HG02981 (cell line): ENCODE results near the gene XPO1.
A peak's percentile ranks its signal among the peaks of the same experiment; 100 is the strongest.
"Not testable (repeated sequence)": the region's sequence is repeated elsewhere in the genome, so short reads cannot be mapped to it uniquely, and the experiment has no call there.

Source experiments
- ATAC-seq: cut with Tn5 transposase; IDR thresholded peaks from one replicate; pipeline ENCODE4 v1.9.1; 2021; ENCODE audit warnings: mild to moderate bottlenecking, moderate library complexity; ENCODE audit not compliant: unreplicated experiment

Gene XPO1, protein sequence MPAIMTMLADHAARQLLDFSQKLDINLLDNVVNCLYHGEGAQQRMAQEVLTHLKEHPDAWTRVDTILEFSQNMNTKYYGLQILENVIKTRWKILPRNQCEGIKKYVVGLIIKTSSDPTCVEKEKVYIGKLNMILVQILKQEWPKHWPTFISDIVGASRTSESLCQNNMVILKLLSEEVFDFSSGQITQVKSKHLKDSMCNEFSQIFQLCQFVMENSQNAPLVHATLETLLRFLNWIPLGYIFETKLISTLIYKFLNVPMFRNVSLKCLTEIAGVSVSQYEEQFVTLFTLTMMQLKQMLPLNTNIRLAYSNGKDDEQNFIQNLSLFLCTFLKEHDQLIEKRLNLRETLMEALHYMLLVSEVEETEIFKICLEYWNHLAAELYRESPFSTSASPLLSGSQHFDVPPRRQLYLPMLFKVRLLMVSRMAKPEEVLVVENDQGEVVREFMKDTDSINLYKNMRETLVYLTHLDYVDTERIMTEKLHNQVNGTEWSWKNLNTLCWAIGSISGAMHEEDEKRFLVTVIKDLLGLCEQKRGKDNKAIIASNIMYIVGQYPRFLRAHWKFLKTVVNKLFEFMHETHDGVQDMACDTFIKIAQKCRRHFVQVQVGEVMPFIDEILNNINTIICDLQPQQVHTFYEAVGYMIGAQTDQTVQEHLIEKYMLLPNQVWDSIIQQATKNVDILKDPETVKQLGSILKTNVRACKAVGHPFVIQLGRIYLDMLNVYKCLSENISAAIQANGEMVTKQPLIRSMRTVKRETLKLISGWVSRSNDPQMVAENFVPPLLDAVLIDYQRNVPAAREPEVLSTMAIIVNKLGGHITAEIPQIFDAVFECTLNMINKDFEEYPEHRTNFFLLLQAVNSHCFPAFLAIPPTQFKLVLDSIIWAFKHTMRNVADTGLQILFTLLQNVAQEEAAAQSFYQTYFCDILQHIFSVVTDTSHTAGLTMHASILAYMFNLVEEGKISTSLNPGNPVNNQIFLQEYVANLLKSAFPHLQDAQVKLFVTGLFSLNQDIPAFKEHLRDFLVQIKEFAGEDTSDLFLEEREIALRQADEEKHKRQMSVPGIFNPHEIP (N-terminal part only)

DNA sequence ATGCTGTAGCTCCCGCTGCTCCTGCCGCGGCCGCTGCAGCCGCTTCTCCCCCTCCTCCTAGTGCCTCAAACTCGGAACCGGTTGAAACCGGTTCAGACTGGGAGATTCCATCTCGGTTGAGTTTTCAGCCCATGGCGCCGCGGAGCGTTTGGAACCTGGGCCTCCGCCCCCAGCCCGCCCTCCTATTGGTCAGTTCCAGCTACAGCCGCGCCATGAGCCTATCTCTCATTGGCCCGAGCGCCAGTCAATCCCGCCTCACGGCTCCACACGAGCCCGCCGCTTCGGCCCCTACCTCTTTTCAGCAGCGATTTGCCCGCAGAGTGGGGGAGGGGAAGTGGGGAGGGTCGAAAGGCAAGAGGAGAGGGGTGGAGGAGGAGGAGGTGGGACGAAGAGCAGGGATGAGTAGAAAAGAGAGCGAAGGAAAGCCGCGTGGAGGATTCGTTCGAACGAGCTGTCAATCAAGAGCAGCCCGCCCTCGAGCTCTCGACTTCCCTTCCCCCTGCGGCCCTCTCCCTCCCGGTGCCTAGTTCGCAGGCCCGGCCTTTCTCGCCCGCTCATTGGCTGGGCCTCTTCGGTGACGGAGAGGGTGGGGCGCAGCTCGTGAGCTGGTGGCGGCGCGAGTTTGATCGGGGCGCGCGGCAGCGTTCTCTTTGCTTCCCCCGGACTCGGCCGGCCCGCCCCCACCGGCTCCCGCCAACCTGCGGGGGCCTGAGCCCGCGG is at the start of gene XPO1:
Gene XPO1, minus strand, starts transcription at position 157 of the 720 bp plus-strand sequence. CDS start 4,459 bp downstream, outside the sequence.
- peak; percentile 77 for ATAC-seq

DNA sequence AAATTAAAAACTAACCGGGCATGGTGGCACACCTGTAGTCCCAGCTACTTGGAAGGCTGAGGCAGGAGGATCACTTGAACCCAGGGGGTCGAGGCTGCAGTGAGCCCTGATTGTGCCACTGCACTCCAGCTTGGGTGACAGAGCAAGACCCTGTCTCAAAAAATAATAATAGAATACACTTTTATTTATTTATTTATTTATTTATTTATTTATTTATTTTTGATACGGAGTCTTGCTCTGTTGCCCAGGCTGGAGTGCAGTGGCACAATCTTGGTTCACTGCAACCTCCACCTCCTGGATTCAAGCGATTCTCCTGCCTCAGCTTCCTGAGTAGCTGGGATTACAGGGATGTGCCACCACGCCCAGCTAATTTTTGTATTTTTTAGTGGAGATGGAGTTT is 48.8 kb upstream of the XPO1 start:
- ATAC-seq: not testable (repeated sequence)

DNA sequence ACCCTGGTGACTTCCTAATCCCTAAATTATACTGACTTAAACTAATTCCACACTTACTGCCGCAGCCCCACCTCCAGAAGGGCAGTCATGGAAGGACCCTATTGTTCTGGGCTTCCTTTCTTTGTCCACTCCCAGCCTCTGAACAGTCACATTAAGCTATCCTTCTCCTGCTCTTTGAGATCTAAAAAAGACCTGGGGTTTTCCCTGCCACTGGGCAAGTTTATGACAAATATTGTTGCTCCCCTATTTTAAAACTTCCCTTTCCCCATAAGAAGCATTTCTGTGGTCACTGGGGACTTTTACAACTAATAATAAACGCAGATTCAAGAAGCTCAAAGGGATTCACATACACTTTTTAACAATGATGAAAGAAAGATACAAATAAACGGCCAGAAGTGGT is 47.2 kb upstream of the XPO1 start:
- no peak for ATAC-seq

DNA sequence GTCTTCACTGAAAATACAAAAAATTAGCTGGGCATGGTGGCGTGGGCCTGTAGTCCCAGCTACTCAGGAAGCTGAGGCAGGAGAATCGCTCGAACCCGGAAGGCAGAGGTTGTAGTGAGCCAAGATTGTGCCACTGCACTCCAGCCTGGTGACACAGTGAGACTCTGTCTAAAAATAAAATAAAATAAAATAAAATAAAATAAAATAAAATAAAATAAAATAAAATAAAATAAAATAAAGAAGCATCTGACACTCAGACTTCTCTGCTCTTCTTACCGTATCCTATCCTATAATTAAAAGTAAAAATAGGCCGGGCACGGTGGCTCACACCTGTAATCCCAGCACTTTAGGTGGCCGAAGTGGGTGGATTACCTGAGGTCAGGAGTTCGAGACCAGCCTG is 46.2 kb upstream of the XPO1 start:
- not testable (repeated sequence) for ATAC-seq

DNA sequence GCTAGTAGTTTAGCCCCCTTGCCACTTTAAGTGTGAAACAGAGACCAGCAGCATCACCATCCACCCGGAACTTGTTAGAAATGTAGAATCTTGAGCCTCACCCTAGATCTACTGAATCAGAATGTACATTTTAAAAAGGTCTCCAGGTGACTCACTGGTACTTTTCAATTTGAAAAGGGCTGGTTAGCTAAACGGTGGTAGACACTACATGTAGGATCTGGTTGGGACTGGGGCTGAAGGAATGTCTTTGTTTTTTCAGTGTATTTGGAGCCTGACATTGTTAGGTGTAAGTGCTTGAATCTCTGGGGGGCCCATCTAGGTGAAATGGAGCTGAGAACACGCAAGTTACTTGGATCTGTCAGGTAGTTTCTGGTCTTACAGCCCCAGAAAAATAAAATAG is 44.0 kb upstream of the XPO1 start:
- ATAC-seq: no peak

DNA sequence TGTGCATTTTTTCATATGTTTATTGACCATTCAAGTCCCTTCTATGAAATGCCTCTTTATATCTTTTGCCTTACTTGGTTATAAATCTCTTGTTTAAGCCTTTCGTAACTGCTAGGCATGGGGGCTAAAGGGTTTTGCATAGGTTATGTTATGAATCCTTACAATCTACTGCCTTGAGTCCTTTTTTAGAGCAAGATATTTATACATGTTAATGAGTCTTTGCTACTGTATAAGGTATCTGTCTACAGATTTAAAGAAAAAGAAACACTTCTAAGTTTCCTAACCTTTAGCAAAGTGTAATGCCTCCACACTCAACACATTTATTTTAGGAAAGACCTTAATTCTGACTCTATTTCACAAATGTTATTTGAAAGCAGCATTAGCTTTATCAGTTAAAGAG is 43.6 kb upstream of the XPO1 start:
- ATAC-seq: no peak

DNA sequence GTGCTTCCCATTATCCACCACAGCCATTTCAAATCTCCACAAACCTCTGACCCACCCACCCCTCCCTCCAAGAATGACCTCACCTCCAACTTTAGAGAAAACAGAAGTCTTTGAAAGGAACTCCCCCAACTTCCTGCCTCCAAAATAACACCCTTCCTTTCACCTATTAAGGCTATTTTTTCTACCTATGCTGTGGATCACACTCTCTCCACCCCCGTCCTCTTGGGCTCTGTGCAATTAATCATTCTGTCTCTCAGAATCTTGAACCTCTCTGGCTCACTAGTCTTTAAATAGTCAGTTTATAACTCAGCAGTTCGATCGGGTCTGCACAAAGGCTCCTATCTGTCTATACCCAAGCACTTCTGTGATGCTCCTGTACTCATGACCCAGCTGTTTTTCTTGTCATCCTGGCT is 37.3 kb upstream of the XPO1 start:
- ATAC-seq: no peak

DNA sequence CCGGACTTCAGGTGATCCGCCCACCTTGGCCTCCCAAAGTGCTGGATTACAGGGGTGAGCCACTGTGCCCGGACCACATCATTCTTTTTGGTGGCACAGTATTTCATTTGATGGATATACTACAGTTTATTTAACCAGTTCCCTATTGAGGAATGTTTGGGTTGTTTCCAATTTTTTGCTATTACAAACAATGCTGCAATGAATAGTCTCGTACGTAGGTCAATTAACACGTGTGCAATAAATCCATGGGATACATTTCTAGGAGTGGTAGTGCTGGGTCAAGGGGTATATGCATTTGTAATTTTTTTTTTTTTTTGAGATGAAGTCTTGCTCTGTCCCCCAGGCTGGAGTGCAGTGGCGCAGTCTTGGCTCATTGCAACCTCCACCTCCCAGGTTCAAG is 28.4 kb upstream of the XPO1 start:
- ATAC-seq: no peak

DNA sequence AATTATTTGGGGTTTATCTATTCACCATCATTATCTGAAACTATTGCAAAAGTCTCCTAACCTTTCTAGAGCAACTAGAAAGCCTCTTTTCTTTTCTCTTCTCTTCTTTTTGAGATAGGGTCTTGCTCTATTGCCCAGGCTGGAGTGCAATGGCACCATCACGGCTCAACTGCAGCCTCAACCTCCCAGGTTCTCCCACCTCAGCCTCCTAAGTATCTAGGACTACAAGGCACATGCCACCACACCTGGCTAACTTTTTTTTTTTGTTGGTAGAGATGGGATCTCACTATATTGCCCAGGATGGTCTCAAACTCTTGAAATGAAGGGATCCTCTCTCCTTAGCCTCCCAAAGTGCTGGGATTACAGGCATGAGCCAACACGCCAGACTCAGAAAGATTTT is 24.5 kb upstream of the XPO1 start:
- ATAC-seq: no peak

DNA sequence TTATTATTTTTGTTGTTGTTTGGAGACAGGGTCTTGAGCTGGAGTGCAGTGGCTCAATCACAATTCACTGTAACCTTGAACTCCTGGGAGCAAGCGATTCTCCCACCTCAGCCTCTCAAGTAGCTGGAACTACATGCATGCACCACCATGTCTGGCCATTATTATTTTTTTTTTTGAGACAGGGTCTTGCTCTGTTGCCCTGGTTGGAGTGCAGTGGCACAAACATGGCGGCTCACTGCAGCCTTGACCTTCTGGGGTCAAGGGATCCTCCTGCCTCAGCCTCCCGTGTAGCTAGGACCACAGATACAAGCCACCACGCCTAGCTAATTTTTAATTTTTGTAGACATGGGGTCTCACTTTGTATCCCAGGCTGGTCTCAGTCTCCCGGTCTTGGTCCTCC is 20.0 kb upstream of the XPO1 start:
- no peak for ATAC-seq

DNA sequence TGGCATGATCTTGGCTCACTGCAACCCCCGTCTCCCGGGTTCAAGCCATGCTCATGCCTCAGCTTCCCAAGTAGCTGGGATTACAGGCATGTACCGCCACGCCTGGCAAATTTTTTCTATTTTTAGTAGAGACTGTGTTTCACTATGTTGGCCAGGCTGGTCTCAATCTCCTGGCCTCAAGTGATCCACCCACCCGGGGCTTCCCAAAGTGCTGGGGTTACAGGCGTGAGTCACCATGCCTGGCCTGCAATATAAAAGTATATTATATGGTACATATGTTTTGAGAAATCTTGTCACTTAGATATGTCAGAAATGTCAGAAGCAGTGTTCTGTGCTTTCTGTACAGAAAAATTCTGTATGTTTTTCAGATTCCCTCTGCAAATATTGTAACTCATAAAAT is 19.2 kb upstream of the XPO1 start:
- ATAC-seq: no peak

DNA sequence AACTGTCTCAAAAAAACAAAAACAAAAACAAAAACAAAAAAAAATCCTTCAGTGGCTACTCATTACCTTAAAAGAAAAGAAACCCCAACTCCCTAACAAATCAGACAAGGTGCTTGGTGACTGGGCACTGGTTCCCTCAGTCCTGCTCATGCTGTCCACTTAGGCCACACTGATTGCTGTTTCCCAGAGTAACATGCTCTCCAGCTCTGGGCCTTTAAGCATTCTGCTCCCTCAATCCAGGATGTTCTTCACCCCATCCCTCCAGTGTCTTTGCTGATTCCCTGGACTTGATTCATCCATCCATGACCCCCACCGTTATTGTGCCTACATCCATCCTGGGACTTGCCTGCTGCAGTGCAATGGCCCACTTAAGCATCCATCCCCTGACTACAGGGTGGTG is 16.4 kb upstream of the XPO1 start:
- no peak for ATAC-seq

DNA sequence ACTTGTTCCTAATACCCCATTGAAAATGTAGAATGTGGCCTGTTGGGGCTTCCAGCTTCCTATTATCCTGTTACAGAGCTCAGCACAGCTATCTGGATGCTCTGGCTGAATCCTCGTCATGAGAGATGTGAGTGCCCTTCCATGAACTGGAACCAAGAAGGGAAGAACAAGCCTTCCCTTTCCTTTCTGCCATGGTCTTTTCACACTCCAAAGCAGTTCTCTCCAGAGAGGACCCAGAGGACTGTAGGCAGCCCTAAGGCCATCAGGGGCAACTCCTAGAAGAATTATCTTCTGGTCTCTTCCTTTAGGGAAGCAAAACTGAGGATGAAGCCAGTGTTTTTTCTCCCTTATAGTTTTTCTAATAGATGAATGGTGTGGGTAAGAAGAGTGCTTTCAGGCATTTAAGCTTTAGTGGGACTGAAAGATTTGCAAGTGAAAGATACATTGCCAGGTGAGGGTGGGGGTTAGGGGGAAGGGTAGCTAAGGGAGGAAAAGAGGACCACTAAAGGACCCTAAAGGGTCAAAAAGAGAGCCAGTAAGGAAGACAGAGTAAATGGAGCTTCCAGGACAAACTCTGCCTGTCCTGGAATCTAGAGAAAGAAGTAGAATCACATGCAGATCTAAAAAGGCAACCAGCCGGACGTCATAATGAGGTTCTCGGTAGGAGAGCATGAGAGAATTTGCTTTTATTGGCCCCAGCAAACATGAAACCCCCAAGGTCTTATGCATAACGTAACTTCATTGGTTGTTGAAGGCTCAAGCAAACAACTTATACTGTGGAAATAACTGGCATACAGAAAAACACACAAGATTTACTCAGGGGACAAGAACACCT is 12.4 kb upstream of the XPO1 start:
- ATAC-seq: no peak

DNA sequence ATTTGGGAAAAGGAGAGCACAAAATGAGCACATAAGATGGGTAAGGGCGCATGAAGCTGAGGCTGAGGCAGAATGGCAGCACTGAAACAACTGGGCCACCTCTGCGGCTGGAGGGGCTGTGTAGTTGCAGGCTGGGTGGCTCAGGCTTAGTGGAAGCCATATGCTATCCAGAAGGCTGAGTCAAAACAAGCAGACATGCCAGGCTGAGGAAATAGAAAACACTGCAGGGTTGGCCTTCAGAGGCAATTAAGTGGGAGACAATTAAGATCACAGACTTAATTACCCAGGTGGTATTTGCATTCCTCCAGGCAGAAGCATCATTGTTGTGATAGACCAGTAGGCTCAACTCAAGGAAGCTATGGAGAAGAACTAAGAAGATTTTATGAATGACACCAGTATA is 11.4 kb upstream of the XPO1 start:
- no peak for ATAC-seq

DNA sequence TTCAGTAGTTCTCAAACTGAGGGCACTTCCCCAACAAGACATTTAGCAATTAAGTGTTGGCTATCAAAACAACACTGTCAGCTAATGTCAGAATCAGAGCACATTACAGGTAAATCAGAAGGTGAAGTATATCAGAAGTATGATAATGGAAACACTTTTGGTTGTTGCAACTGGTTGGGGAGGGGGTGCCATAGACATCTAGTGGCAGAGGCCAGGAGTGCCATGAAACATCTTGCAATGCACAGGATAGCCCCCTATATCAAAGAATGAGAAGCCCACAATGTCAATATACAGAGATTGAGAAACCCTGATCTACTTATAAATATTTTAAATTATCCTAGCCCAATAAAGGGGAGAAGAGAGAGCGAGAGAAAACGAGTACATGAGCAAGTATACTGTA is 4.9 kb upstream of the XPO1 start:
- no peak for ATAC-seq

DNA sequence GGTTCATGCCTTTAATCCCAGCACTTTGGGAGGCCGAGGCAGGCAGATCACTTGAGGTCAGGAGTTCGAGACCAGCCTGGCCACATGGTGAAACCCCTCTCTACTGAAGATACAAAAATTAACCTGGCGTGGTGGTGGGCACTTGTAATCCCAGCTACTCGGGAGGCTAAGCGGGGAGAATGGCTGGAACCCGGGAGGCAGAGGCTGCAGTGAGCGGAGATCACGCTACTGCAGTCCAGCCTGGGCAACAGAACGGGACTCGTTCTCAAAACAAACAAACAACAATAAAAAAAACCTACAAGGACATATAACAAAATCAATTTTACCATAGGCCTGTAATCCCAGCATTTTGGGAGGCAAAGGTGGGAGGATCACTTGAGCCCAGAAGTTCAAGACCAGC is 2.0 kb upstream of the XPO1 start:
- not testable (repeated sequence) for ATAC-seq

DNA sequence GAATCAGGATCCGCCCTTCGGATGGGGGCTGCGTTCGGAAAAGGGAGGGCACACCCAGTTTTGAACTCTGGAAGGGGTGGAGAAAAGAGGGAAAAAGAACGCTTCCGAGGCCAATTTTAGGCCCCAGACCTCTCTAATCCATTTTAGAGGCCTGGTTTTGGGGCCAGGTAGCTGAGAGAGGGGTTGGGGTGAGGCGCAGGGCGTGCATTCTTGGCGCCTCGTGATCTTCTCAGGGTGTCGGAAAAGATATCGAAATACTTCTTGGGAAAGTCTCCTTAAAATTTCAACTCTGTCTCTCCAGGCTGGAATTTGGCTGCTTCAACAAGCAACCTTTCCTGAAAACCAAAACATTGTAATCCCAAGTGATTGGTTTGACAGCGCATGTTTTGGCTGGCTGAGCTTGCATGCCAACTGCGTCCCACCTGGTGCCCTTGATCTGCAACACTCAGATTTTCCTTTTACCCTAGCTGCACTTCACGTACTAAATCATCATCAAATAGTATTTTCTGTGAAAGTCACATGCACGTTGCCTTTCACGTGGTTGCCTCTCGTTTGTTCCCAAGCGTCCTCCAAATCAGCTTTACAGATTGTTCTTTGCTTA is 864 bp upstream of the XPO1 start:
- no peak for ATAC-seq

DNA sequence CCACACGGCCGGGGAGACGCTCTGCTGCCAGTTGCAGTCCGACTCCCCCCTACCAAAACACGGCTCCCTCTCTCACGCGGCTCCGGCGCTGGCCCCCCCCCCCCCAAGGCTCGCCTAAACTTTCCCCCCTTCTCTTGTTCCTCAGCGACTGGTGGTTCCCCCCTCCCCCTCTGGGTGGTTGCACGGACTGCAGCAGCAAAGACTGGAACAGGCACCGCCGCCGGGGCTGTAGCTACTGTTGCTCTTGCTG is 281 bp downstream of the XPO1 start:
- no peak for ATAC-seq

DNA sequence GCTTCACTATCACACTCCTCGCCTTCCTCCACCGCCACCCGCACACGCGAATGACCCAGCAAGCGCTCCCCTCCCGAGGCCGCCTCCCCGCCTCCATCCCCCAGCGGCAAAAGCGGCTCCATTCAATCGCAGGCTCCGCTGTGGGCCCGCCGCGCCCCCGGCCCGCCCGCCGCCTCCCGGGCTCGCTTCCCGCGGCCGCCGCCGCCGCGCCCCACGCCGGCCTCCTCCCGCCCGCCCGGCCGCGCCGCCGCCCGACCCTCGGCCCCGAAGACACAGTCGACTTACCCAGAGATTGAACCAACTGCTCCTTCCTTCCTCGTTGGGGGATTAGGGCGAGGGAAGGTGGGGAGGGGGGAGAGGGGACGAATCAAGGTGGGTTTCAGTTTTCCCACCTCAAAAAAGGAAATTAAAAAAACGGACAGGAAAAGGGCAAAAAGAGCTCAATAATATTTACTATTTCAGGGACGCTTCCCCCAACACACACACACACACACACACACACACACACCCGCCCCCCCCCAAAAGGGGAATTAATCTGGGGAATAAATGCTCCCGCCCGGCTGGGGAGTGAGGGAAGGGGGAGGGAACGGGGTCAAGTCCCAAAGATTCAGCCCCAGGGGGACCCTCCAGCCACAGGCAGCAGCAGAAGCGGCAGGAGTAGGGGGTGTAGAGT is 743 bp downstream of the XPO1 start:
- no peak for ATAC-seq
